HFFc6 (cell line): ENCODE measurements around the gene TBL1XR1. TPM values are rescaled to one million over a fixed set of nuclear protein-coding genes. Genes with fewer than 3 reads are reported as not detected.

Experiments
- DNase-seq: peaks from one replicate; pipeline ENCODE4 v3.0.0-alpha.2; 2018
- H3K27ac Mint-ChIP-seq: 2 replicates; pipeline ENCODE4 v1.8.0; 2020; ENCODE audit warnings: mild to moderate bottlenecking, mixed read lengths
- H3K27me3 Mint-ChIP-seq: 2 replicates; pipeline ENCODE4 v1.8.0; 2021; ENCODE audit warnings: mild to moderate bottlenecking, moderate library complexity, mixed read lengths; ENCODE audit not compliant: insufficient read depth
- H3K36me3 Mint-ChIP-seq: 2 replicates; pipeline ENCODE4 v1.8.0; 2021; ENCODE audit warnings: low read depth, mixed read lengths
- H3K4me1 Mint-ChIP-seq: 2 replicates; pipeline ENCODE4 v1.8.0; 2020; ENCODE audit warnings: low read depth, mixed read lengths
- H3K4me3 Mint-ChIP-seq: 2 replicates; pipeline ENCODE4 v1.8.0; 2020; ENCODE audit warnings: mild to moderate bottlenecking, moderate library complexity, mixed read lengths
- H3K9me3 Mint-ChIP-seq: 2 replicates; pipeline ENCODE4 v1.8.0; 2020; ENCODE audit warnings: mild to moderate bottlenecking, mixed read lengths
- CTCF ChIP-seq: fragments of 200-600 bp; sonication (generic); IDR thresholded peaks from 2 replicates; pipeline ENCODE4 v1.5.0; 2021; ENCODE audit warnings: antibody characterized with exemption, mild to moderate bottlenecking
- total RNA-seq, 6 experiments: library from RNA; stranded (reverse); fragmentation: NEBNext Ultra II Directional; extraction: Animal tissue kit (Norgen Biotek cat#: 25700); gene quantifications; 2 replicates in 1 of 6; 3 replicates in 5 of 6; pipeline ENCODE4 v1.2.3, GENCODE V29; 2021

Gene TBL1XR1
- total RNA-seq, 6 experiments from 2014 or later: 89.5 to 131 (median 114) TPM

- Mint-ChIP-seq H3K4me3 (no peak overlapping the region), H3K4me1 (0 out of 2 replicates have a peak, but pooled peaks cover 5% of the 10 kb centered on the region)
Measured at GRCh38 chr3:177045767-177046166, 151.5 kb downstream of the TBL1XR1 start.

GRCh38 chr3:177045222-177045621, 152.1 kb downstream of the TBL1XR1 start:
- no peak overlapping the region for H3K4me3 Mint-ChIP-seq
- no peak overlapping the region for H3K27ac Mint-ChIP-seq
- H3K9me3 Mint-ChIP-seq: no peaks in the 10 kb centered on the region
- no peak for DNase-seq
- H3K4me1 Mint-ChIP-seq: peaks cover 5% of the 10 kb centered on the region; the same call in 1 of the 2 replicates
- peaks cover 6% of the 10 kb centered on the region for H3K27me3 Mint-ChIP-seq
- no peak for TF ChIP-seq CTCF
- peaks cover 53% of the 10 kb centered on the region for H3K36me3 Mint-ChIP-seq

More at GRCh38 chr3:177045767-177046166, 151.5 kb downstream of the TBL1XR1 start:
- H3K9me3 Mint-ChIP-seq: no peaks in the 10 kb centered on the region
- TF ChIP-seq CTCF: no peak
- H3K36me3 Mint-ChIP-seq: peaks cover 52% of the 10 kb centered on the region
- peaks cover 6% of the 10 kb centered on the region for H3K27me3 Mint-ChIP-seq
- H3K27ac Mint-ChIP-seq: no peak overlapping the region
- no peak for DNase-seq

- no peak for DNase-seq
- TF ChIP-seq CTCF: no peak
- H3K9me3 Mint-ChIP-seq: no peaks in the 10 kb centered on the region
- peaks cover 7% of the 10 kb centered on the region for H3K27me3 Mint-ChIP-seq
- H3K4me3 Mint-ChIP-seq: no peak overlapping the region
- peaks cover 63% of the 10 kb centered on the region for H3K36me3 Mint-ChIP-seq
- peak overlapping the region; percentile 19; the same call in 1 of the 2 replicates for H3K27ac Mint-ChIP-seq
- H3K4me1 Mint-ChIP-seq: peaks cover 20% of the 10 kb centered on the region
Measured at GRCh38 chr3:177041730-177042551, 155.3 kb downstream of the TBL1XR1 start.

- Mint-ChIP-seq H3K36me3 (peaks cover 64% of the 10 kb centered on the region), H3K27ac (peak overlapping the region; percentile 19; the same call in 1 of the 2 replicates), H3K27me3 (peaks cover 5% of the 10 kb centered on the region), H3K4me1 (peaks cover 25% of the 10 kb centered on the region), H3K9me3 (no peaks in the 10 kb centered on the region), H3K4me3 (no peak overlapping the region)
- TF ChIP-seq CTCF: no peak
- DNase-seq: no peak
Measured at GRCh38 chr3:177041021-177041729, 156.1 kb downstream of the TBL1XR1 start.

- H3K27ac Mint-ChIP-seq: no peak overlapping the region
- peaks cover 65% of the 10 kb centered on the region for H3K36me3 Mint-ChIP-seq
- no peak for TF ChIP-seq CTCF
- peaks cover 28% of the 10 kb centered on the region for H3K4me1 Mint-ChIP-seq
- peaks cover 5% of the 10 kb centered on the region for H3K27me3 Mint-ChIP-seq
- no peak overlapping the region for H3K4me3 Mint-ChIP-seq
- no peaks in the 10 kb centered on the region for H3K9me3 Mint-ChIP-seq
- no peak for DNase-seq
Measured at GRCh38 chr3:177039490-177040274, 157.6 kb downstream of the TBL1XR1 start.
